SW 1271 (cell line): ENCODE data around the gene LDHA.
A peak's percentile ranks its signal among the peaks of the same experiment; 100 is the strongest.

Source experiments
- DNase-seq, 2 experiments: peaks; one replicate each; lab custom pipeline; 2025; lab: John Stamatoyannopoulos, UW

LDHA gene

DNA sequence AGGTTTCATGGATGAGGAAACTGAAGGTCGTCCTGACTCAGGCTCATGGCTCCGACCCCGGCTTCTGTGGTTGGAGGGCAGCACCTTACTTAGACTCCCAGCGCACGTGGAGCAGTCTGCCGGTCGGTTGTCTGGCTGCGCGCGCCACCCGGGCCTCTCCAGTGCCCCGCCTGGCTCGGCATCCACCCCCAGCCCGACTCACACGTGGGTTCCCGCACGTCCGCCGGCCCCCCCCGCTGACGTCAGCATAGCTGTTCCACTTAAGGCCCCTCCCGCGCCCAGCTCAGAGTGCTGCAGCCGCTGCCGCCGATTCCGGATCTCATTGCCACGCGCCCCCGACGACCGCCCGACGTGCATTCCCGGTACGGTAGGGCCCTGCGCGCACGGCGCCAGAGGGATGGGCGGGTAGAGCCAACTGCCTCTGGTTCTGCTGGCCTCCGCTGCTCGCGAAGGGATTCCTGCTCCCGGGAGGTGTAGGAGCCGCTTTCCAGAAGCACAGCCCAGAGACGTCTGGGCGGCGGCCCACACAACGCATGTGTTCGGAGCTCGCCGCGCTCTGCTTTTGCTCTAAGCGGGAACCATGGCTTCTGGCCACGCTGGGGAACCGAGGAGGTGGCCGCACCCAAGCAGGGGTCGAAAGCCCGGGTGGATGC, at the start of gene LDHA:
Gene LDHA (plus strand): TSS at position 289 of the 653 bp plus-strand sequence. CDS start 2,280 bp downstream, outside the sequence.
- peak; percentile 90 to 93 for DNase-seq

DNA sequence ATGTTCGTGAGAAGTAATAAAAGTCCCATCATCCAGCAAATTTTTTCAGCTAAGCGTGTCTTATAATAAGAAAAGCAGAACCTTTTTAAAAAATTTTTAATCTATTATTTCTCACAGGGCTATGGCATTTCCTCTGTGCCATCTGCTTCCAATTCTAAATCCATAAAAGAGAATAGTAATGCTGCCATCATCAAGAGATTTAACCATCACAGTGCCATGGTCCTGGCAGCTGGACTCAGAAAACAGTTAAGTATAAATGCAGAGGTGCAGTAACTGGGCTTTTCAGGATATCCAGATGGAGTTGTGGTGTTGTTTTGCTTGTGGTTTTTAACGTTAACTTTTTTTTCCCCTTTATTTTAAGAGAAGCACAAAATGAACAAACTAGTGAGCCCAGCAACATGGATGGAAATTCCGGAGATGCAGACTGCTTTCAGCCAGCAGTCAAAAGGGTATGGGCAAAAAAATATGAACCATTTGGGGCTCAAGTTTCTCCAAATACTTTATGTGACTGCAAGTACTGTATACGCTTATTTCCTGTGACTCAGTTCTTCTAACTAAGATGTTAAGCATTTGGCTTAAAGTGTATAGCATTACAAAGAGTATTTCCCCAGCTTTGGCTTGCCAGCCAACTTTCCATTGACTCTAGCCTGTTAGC, 46.8 kb upstream of the LDHA start:
- DNase-seq, result no peak

DNA sequence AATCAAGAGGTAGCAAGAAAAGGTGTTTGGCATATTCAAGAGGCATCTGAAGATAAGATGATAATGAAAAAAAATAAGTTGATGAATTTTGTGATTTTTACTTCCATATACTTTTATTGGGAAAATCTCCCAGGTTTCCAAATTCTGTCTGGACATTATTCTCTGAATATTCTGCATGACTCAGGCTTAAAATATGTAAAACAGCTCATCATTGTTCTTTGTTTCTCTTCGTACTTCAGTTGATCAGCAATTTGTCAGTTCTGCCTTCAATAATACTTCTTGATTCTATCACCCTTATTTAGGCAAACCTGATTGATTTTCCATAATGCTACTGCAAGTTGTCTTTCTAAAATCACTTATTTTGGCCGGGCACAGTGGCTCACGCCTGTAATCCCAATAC, 41.8 kb upstream of the LDHA start:
- no peak for DNase-seq

DNA sequence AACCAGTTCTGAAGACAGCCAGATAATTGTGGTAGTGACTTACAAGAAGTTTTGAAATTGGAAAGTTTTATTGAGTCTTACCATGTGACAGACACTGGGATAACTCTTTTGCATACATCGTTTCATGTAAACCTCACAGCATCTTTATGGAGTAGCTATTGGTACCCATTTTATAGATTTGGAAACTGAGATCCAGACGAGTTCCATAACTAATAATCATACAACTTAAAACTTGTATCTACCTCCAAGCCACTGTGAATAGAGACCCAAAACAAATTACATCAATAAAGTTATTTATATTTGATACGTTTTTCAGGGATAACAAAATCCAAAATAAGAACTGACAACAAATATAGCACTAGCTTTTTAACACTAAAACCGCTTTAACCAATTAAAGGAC, 35.7 kb upstream of the LDHA start:
- no peak for DNase-seq

DNA sequence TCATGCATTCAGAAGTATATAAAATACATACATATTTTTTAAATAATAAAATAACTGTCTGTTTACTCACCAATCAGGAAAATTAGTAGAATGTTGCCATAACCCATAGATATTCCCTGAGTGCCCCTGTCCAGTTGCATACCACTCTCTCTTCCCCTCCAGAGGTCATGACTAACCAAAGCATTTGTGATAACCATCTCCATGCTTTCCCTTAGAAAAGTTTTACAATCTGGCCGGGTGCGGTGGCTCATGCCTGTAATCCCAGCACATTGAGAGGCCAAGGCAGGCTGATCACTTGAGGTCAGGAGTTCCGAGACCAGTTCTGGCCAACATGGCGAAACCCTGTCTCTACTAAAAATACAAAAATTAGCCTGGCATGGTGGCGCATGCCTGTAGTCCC, 33.2 kb upstream of the LDHA start:
- DNase-seq, result no peak

DNA sequence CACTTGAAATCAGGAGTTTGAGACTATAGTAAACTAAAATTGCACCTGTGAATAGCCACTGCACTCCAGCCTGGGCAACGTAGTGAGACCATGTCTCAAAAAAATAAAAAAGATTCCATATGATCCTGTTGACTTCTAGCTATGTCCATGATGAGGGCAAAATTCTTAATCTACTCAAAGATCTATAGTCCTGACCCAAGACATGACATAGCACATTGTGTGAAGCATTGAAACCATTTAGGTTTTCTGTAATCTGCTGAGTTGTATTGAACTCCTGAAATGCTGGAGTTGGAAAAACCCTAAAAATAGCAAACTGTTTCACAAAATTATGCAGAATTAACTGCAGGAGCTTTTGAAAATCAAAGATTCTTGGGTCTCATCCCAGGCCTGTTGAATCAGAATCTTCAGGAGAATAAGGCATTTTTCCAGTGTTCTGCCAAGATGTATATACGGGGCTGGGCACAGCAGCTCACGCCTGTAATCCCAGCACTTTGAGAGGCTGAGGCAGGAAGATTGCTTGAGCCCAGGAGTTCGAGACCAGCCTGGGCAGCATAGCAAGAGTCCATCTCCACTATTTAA, 29.8 kb upstream of the LDHA start:
- no peak for DNase-seq

DNA sequence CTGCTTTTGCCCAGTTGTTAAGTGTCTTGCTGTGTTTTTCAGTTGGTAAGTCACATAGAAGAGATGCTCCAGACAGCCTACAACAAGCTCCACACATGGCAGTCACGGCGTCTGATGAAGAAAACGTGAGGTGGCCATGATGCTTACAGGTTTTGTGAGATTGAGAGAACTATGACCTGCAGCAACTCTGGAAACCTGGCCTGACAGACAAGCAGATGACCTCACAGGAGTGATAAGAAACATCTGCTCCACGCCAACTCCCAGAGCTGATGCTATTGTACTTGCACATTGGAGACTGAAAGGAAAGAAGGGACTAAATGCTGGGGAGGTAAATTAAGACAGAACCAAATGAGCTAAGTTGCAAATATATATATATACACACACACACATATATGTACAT, 28.6 kb upstream of the LDHA start:
- no peak for DNase-seq

DNA sequence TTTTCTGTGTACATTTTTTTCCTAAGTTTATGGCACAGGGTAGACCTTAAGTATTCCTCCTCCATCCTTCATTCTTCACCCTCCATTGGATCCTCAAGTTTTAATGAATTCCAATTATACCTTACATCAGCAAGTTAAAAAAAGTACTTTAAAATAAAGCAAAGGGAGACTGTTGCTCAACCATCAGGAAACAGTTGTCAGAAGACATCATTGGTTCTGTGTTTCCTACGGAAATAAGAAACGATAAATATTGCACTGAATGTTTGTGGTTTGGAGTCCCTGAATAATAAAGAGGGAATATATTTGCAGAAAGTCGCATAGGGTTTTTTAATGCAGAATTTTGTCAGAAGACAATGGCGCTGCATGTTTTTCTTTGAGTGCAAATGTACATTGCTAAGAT, 28.1 kb upstream of the LDHA start:
- no peak for DNase-seq

DNA sequence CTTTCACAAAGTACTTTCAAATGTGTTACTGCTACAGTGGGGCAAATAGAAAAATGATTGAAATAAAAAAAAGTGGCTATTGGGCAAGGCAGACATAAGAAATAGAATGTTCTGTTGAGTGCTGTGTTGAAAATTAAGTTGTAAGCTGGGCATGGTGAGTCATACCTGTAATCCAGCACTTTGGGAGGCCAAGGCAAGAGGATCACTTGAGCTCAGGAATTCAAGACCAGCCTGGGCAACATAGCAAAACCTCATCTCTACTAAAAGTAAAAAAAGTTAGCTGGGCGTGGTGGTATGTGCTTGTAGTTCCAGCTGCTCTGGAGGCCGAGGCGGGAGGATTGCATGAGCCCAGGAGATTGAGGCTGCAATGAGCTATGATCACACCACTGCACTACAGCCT, 26.9 kb upstream of the LDHA start:
- DNase-seq, result no peak

DNA sequence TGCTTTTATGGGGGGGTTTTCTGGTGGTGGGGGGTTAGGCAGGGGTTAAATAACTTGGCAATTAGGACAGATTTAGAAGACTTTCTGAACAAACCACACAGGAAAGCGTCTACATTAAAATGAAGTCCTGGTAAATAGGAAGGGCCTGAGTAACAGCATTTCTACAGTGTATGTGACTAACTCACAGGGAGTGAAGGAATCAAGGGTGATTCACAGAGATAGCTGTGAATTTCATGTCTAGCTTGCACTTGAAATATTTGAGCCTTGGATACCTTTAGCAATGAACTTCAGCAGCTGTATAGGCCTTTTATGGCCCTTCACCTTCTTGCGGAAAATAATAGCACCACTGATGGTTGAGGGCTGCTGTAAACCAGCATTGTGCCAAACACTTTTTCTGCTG, 26.1 kb upstream of the LDHA start:
- DNase-seq, result no peak

DNA sequence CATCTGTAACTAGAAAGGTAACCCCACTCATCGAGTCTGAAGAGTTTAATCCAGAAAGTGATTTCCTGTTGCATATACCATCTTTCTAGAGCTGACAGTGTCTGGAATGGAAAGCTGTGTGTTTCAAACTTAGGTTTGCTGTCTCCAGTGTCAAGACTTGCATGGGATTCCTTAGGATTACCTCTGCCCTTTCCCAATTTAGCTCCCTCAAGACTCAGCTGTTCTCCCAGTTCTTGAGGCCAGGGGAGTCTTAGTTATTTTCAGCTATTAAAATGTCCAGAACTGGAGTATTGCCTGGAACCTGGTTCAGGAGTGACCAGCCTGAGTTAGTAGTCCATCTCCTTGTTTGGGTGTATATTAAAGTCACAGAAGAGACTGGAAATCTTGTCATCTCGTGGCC, 25.0 kb upstream of the LDHA start:
- no peak for DNase-seq

DNA sequence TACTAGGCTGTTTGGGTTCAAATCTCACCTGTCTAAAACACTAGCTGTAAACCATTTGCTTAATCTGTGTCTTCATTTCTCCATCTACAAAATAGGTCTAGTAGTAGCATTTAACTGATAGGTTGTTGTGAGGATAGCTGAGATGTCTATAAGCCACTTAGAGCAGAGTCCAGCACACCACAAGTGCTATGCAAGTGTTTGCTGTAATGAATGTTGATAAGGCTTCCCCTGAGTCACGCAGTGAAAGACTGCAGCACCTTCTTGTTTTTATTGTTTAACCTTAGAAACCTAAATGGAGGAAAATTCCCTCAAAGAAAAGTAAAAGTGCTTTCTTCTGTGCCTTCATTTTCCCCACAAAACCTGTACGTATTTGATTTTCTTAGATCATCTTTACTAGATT, 23.1 kb upstream of the LDHA start:
- no peak for DNase-seq

DNA sequence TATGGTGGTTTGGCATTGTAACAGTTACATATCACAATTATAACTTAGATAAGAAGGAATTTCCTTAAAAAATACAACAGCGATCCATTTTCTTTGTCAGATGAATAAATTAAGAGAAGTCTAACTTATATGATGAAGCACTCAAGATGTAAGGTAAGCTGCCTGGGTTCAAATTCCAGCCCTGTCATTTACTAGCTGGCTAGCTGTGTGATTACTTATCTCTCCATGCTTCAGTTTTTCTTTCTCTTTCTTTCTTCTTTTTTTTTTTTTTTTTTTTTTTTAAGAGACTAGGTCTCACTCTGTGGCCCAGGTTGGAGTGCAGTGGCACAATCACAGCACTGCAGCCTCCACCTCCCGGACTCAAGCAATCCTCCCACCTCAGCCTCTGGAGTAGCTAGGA, 22.2 kb upstream of the LDHA start:
- no peak for DNase-seq

DNA sequence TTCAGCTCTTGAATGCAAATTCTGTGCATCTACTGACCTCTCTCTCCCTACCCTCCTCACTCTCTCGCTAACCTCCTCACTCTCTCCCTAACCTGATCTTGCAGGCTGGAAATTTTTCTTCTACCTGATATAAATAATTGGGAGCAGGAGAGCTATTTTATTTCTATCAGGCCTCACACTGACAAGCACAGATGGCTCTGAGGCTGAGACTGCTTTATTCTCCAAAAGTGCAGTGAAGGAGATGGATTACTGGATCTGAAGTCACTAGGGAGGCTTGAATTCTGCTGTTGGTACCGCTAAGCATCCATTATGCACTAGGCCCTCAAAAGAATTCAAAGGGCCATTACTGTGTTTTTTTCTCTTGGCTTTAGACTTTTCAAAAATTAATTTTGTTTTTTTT, 19.4 kb upstream of the LDHA start:
- no peak for DNase-seq

DNA sequence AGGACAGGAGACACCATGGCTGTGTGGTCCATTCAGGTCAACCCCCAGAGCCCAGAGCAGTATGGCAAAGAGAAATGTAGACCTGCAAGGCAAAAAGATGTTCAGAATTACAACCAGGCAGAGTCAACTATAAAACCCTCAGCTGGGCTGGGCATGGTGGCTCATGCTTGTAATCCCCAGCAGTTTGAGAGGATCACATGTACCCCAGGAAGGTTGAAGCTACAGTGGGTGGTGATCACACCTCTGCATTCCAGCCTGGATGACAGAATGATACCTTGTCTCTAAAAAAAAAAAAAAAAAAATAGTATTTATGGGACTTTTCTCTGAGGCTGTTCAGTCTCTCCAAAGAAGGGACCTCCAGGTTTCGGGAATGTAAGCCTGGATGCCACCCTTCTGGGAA, 18.4 kb upstream of the LDHA start:
- no peak for DNase-seq

DNA sequence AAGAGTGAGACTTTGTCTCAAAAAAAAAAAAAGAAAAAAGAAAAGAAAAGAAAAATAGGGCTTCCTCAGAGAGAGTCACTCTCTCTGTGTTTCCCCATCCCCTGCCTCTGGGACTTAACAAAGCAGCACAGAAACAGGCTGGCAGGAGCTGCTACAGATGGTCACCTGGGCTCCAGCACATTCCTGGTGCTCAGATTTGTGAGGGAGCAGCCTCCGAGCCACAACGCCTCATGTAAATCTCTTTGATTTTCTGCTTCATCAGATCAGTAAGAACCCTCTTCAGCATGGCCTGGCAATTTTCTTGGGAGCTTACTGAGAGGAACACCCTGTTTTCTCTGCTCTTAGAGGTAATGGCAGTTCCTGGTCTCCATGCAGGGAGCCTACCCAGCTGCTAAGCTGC, 15.2 kb upstream of the LDHA start:
- DNase-seq, result no peak

DNA sequence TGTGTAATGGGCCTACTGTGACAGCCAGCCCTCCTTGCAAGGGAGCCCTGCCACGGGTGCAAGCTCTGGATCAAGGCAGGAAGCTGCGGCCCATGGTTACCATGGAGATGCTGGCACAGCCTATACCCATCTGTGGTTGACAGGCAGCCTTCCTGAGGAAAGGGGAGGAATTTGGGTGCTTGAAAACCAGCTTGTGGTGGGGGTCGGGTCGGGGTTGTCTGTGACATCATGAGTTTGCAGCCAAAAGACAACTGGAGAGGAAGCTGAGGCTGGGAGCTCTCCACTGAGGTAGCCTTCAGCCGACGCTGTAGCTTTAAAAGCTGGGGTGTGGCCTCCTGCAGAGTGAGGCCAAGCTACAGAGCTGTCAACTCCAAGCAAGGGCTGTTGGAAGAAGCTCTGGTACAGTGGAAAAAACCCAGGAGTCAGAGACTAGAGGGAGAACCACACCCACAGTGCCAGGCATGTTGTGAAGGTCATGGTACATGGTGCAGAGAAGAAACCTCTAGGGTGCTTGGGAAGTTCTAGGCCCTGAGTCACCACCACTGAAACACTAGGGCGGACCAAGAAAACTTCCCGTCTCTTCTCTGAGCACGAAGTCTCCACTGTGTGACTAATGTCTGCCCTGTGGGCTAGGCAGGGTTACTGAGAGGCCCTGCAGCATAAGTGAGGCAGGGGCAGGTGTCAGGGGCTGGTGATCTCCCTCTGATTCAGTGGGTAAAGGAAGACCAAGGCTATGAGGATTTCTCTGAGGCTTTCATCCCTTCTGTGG, 10.8 kb upstream of the LDHA start:
- DNase-seq, result peak; percentile 97 to 99

DNA sequence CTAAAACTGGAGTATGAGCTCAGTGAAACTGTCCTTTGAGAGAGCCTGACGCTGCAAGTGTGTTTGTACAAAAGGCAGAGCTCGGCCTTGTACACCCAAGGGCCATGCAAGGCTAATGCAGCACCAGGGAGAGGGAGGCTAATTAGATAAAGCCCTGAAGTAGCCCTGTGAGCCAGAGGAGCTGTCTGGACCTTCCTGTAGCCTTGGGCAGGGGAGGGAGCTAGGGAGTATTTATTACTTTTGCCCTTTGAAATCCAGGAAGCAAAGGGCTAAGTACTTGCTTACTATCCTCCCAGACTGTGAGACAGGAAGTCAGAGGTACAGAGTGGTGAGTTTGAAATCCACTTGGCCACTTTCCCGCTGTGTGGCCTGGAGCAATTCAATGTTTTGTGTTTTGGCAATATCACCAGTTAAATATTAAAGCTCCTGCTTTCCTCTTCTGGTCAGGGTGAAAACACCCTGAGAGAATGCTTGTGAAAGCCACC, 10.2 kb upstream of the LDHA start:
- DNase-seq, result peak; percentile 66 to 90

DNA sequence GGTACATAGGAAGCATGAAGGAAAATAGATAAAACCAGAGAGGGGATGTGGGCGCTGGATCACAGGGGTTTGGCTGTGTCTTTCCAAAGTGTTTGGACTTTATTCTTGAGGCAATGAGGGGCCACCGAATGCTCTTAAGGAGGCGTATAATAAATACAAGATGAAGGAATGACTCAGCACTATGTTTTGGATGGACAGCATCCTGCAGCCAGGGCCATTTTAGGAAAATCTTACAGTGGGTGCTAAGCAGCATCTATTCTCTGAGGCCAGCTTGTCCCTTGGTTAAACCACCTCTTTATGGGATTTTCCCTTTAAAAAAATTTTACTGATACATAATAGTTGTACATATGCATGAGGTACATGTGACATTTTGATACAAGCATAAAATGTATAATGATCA, 4.3 kb upstream of the LDHA start:
- no peak for DNase-seq

DNA sequence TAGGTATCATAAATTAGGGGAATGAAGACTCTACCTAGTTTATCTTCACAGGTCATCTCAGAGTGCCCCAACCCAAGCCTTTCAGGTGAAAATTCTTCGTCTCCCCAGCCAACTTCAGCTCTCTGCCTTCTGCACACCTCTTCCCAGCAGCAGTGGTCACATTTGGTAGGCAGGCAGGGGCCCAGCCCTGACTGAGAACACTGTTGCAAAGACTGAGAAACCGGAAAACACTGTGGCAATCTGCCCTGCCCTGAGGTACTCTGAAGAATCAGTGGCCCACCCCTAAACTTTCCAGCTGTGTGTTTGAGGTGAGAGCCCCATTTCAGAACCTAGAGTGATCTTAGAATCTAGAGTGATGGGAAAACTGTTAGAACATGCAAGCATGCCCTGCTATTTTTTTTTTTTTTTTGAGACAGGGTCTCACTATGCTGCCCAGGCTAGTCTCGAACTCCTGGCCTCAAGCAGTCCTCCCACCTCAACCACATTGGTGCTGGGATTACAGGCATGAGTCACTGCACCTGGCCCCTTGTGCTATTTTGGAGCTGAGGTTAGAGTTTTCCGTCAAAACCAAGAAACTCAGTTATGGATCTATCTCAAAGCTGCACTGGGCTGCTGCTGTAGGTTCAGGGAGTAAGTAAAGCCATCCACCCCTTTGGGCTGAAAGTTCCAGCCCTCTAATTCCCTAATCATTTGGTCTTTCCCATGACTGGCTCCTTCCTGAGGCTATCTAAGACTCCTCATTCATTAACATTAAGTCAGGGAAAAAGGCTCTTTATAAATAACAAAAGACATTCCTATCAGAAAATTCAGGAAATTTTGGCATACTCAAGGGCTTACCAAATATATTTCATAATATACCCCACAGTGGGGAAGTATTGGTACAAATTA, 1.7 kb upstream of the LDHA start:
- DNase-seq, result no peak

DNA sequence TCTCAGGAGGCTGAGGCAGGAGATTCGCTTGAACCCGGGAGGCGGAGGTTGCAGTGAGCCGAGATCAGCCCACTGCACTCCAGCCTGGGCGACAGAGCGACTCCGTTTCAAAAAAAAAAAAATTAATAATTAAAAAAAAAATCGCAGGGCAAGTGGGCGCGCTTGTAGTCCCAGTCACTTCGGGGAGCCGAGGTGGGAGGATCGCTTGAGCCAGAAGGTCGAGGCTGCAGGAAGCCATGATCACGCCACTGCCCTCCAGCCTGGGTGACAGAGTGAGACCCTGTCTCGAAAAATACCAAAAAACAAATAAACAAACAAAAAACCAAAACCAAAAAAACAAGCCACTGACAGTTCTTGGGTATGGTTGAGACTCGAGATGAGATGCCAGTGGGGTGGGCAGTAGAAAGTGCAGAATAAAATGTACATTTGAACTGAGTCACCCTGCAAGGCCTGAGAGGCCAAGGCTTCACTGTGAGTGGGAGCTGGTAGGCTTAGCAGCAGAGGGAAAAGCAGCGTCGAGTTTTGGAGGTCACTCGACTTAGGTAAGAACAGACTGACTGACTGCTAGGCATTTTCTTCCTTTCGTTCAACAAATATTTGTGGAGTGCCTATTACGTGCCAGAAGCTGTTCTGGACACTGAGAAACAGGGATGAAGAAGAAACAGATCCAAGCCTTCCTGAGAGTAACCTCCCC, 635 bp upstream of the LDHA start:
- no peak for DNase-seq
